NCI-H128 (cell line): ENCODE measurements around the gene CSPG5.

ENCODE experiments used
- DNase-seq: peaks from one replicate; lab custom pipeline; 2025; ENCODE audit not compliant: unreplicated experiment; lab: John Stamatoyannopoulos, UW

The CSPG5 gene

GRCh38 chr3:47588587-47588986 lies 9.9 kb upstream of the CSPG5 start:
- DNase-seq = no peak

DNA sequence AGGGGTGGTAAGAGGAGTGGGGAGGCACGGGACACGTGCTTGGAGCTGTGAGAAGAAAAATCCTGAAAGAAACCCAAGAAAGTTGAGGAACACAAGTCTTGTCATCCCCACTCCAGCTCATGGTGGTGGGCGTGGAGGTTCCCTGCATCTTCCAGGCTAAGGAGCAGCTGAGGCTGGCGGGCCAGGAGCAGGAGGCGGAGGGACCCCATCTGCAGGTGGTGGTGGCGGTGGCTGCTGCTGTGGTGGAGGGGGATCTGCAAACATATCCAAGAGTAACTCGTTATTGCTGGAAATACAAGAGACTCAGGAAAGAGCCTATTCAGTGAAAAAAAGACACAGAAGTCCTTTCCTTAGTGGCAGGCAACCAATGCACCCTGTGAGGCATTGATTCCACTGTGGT lies 9.4 kb upstream of the CSPG5 start:
- DNase-seq = no peak

DNA sequence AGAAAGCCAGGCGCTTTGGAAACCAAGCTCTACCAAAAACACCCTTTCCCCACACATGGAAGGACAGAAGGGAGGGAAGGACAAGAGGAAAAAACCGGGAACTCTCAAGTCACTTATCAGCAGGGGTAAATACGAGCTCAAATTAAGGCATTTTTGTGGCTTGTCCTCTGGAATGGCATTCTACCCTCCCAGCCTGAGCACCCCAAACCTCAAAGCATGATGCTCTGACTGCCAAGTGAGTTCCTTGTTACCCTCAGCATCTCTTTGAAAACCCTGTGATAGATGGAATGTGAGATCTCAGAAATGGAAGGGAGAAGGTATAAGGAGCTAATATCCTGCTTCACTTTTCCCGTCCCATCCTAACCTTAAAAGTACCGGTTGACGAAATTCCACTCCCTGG lies 8.1 kb upstream of the CSPG5 start:
- DNase-seq = no peak

DNA sequence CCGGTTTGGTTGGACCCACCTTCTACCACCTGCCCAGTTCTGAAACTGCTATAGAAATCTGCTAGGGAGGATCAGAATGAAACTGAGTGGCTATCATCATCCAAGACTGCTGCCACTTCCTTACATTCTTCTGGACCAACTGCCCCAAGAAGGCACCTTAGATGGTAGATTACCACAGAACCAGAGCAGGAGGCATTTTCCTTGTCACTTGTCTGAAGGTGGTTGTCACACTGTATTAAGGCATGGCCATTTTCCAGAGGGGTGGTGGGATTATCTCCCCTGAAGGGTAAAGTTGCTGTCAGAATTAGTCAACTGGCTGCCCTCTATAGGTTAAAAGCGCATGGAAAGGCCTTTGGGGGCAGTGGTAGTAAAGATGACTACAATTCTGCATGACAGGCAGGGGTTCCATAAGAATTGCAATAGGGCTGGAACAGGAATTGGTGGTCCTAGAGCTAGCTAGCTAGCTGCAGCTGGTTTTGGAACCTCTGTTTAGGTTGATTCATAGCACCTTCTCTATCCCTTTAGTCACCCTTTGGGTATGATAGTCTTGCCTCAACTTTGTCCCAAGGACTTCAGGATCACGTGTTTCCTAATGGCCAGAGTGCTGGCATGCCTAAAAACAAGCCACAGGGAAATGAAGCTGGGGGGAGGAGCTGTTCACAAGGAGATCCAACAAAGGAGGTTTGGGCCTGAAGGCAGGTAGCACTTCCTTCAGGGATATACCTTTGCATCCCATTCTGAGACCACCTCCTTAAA lies 4.8 kb upstream of the CSPG5 start:
- DNase-seq = no peak

GRCh38 chr3:47581835-47582234 lies 3.2 kb upstream of the CSPG5 start:
- no peak for DNase-seq

DNA sequence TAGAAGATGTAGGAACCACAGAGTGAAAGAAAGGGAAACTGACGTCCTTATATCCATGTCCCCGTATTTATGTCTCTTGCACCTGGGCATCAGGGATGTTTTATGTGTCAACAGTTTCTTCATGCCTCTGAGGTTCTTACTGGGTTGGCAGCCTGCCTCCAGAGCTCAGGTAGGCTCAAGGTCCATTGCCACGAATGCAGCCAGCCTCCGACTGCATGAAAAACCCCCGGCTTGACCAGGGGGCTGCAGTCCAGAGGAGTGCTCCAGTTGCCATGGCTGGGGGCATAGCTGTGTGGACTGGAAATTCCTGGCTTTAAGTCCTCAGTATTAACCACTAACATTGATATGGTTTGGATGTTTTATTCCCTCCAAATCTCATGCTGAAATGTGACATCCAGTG lies 2.8 kb upstream of the CSPG5 start:
- no peak for DNase-seq

GRCh38 chr3:47580481-47580880 lies 1.8 kb upstream of the CSPG5 start:
- no peak for DNase-seq

- no peak for DNase-seq
Observed at GRCh38 chr3:47579875-47580274, 1.2 kb upstream of the CSPG5 start.

- DNase-seq = no peak
Observed at GRCh38 chr3:47578119-47578632, 489 bp downstream of the CSPG5 start.

DNA sequence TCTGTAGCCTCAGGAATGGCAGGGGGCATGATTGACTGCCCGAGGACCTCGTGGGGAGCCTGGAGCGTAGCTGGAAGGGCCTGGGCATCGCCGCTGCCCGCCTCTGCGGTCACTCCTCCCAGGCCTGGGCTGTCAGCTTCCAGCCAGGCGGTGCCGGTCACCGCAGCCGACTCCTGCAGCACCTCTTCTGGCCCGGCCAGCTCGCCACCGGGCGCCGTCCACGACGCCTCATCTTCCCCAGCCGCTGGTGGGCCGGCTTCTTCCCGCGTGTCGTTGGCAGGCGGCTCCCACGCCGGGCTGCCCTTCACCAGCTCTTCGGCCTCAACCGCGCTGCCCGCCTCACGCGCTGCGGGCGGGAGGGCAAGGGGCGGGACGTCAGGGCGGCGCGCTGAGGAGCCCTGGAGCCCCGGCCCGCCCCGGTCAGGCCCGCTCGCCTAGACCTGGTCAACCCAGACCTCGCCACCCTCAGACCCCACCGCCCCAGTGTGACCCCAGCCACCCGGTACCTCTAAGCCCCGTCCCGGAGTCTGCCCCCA lies 1.0 kb downstream of the CSPG5 start:
- DNase-seq = no peak

DNA sequence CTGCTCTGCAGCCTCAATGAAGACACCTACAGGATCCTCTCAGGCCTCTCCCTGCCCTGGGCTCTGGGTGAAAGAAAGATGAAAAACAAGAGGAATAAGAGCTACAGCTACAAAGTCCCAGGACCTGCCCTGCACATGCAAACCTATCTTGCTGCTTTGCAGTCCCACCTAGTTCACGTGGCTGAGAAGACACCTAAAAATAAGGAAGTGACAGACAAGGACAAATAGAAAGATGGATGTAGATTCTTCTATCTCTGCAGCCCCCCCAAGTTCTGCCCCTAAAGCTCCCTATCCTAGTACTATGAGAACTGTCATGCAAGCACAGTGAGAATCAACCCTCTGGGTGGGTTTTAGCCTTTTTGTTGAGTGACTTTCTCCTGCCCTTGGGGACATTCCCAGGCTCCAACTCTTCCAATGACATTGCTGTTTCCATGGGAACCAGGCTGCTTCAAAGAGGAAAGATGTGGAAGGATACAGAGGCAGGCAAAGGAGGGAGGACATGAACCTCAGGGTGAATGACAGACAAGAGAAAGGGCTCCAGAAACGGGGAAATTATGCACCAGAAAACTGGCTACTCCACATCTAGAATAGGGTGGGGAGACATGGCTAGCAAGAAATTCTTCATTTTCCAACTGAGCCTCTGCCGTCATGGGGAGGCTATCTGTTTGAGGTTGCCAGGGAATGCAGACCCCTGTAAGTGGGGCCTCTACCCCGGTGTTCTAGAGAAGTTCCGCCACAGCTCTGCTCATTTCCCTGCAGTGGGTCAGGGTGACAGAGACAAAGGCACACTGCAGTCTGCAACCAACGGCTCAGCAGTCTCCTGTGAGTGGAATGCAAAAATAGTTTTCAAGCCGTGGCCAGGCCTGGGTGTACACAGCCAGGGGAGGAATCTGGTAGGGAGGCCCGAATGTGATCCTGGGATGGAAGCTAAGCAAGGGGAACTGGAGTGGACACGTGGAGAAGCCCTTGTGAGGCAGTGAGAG lies 5.2 kb downstream of the CSPG5 start:
- no peak for DNase-seq

- no peak for DNase-seq
Observed at GRCh38 chr3:47571391-47572175, 7.1 kb downstream of the CSPG5 start.

- DNase-seq = no peak
Observed at GRCh38 chr3:47568901-47569300, 9.8 kb downstream of the CSPG5 start.

GRCh38 chr3:47567149-47567548 lies 11.5 kb downstream of the CSPG5 start:
- no peak for DNase-seq

DNA sequence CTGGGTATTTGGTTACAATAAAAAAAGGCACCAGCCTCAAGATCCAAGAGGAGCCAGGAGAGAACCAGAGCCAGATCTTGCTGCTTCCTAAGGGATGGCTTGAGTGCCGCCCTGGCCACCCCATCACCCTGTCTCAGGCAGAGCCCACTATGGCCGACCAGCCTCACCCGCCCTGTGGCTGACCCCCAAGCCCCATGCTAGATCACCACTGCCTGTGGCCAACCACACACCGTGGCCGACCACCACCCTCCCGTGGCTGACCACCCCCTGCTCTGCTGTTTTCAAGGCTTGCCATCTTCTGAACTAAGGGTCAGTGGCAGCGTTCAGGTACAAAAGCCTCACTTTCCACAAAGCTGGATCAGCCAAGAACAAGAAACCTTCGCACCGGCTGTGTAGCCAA lies 12.0 kb downstream of the CSPG5 start:
- DNase-seq = no peak

- no peak for DNase-seq
Observed at GRCh38 chr3:47565734-47566550, 12.7 kb downstream of the CSPG5 start.

GRCh38 chr3:47556351-47556750 lies 22.3 kb downstream of the CSPG5 start:
- no peak for DNase-seq

GRCh38 chr3:47554335-47554734 lies 24.3 kb downstream of the CSPG5 start:
- DNase-seq = no peak

- DNase-seq = no peak
Observed at GRCh38 chr3:47553407-47553806, 25.3 kb downstream of the CSPG5 start.
